ENCODE data around the gene SCGB1A1. TPM values are rescaled to one million over a fixed set of nuclear protein-coding genes. Genes with fewer than 3 reads are reported as not detected.

SCGB1A1 gene
- total RNA-seq, 4 donors from 2014 or later, result not detected

DNA sequence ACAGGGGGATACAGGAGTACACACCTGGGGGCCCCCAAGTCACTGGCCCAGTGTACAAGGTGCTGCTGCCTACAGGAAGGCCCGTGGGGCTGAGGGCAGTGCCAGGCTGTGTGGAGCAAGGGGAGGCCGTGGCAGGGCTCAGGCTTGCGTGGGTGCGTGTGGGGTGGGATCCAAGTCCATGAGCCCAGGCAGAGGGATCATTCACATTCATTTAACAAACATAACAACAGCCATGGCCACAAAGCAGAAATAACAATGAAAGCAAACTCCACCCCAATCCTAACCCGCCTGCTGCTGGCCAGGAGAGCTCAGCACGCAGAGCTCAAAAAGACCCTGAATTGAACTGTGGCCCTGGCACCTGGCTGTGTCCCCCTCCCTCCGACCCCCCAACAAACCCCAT lies 17.0 kb upstream of the SCGB1A1 start:
- peak; percentile 22 for ATAC-seq (ENCODE audit: low FRiP score)
- TF ChIP-seq, protein P1, sequence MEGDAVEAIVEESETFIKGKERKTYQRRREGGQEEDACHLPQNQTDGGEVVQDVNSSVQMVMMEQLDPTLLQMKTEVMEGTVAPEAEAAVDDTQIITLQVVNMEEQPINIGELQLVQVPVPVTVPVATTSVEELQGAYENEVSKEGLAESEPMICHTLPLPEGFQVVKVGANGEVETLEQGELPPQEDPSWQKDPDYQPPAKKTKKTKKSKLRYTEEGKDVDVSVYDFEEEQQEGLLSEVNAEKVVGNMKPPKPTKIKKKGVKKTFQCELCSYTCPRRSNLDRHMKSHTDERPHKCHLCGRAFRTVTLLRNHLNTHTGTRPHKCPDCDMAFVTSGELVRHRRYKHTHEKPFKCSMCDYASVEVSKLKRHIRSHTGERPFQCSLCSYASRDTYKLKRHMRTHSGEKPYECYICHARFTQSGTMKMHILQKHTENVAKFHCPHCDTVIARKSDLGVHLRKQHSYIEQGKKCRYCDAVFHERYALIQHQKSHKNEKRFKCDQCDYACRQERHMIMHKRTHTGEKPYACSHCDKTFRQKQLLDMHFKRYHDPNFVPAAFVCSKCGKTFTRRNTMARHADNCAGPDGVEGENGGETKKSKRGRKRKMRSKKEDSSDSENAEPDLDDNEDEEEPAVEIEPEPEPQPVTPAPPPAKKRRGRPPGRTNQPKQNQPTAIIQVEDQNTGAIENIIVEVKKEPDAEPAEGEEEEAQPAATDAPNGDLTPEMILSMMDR (IDR thresholded peaks at IDR 0.05), result no peak
- DNase-seq (ENCODE audit: low spot score), result no peak

DNA sequence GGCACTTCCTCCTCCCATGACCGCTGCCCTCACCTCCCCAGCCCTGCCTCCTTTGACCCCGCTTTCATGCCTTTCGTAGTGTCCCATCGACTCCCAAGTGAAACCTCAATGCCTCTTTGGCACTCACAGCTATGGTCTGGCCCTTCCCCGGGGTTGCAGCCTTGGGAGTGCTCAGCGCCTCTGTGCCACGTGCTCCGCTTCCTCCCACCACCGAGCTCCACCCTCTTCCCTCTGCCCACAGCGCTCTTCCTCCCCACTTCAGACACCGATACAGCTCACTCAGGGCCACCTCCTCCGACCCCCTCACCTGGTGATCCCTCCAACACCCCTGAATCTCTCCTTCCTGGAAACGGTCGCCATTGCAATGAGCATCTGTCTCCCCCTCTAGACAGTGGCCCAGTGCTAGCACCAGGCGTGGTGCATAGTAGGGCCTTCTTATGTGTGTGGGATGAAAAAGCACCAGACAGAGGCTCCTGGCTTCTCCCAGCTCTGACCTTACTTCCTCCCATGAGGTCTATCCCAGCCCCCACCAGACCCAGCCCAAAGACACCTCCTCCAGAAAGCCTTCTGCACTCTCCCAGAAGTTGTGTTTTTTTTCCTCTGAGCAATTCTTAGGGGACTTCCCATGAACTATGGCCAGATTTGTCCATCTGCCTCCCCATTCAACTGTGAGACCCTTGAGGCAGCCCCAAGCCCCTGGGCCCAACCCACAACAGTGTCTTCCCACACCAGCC lies 16.4 kb upstream of the SCGB1A1 start:
- ATAC-seq (ENCODE audit: low FRiP score) (peak; percentile 52), DNase-seq (ENCODE audit: low spot score) (no peak)
- TF ChIP-seq, protein P1 (IDR thresholded peaks at IDR 0.05), result no peak

DNA sequence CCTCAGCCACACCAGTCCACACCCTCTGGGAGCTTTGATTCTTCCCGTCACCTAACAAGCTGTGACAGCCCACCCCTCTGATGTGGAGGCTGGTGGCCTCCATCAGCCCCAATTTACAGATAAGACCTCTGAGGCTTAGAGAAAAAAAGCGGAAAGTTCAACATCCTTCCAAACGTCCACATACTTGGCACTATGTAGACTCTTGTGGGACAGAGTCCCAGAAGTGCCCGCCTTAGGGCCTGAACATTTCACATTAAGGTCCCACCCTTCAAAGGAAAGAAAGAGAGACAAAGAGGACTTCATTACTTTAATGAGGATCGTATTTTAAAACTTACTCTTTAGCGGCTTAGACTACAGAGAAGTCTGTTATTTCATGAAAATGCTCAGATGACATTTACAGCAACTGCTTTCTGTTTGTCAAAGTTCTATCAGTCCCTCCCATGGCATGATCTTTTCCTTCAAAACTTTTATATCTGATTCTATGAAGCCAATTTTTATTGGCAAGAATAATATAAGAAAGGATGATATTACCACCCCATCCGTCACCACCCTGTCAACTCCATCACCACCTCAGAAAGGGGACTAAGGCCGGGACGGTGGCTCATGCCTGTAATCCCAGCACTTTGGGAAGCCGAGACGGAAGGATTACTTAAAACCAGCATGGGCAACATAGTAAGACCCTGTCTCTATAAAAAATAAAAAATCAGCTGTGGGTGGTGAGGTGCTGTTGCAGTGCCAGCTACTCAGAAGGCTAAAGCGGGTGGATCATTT lies 15.7 kb upstream of the SCGB1A1 start:
- TF ChIP-seq, protein P1 (IDR thresholded peaks at IDR 0.05), result no peak
- ATAC-seq (ENCODE audit: low FRiP score) (no peak), DNase-seq (ENCODE audit: low spot score) (no peak)

DNA sequence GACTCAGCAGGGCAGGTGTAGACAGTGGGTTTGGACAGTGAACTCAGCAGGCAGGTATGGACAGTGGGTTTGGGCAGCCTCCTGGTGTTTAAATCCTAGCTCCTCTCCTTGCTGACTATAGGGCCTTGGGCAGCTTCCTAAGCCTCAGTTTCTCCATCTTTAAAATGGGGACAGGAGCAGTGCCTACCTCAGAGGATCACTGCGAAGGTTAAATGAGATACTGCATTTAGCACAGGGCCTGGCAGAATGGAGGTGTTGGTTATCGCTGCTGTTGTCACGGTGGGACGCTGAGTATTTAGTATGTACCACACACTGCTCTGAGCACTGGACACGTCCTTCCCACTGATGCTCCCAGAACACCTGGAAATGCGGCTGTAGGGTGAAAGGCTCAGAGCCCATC lies 14.4 kb upstream of the SCGB1A1 start:
- TF ChIP-seq, protein P1 (IDR thresholded peaks at IDR 0.05), result no peak
- no peak for ATAC-seq (ENCODE audit: low FRiP score)
- no peak for DNase-seq (ENCODE audit: low spot score)

DNA sequence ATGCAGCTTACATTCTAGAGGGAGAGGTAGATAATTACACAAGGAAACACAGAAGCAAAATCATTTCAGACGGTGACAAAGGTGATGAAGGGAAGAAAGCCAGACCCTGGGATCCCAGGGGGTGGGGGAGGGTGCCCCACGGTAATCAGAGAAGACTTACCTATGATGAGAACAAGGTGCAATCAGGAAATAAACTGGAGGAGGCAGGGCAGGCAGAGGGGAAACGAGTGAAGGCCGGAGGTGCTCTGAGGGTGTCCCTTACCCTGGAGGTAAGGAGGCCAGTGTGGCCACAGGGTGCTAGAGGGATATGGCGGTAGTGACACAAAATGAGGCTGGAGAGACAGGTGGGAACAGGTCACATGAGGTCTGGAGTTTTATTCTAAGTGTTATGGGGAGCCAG lies 13.9 kb upstream of the SCGB1A1 start:
- no peak for ATAC-seq (ENCODE audit: low FRiP score)
- TF ChIP-seq, protein P1 (IDR thresholded peaks at IDR 0.05), result no peak
- no peak for DNase-seq (ENCODE audit: low spot score)

DNA sequence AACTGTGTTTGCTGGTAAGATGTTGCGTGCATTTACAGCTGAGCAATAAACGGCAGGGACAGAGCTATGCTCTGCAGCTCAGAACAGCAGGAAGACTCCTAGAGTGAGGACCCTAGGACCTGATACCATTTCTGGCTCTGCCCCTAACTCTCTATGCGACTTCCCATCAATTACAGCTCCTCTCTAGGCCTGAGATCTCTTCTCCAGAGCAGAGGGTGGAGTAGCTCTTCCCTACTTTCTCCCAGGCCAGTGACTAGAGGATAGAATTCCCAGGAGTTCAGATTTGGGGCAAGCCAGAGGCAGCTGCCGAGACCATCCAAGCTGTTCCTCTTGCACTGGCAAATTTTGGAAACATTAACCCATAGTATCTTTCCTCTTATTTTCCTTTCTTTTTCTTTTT lies 12.8 kb upstream of the SCGB1A1 start:
- no peak for ATAC-seq (ENCODE audit: low FRiP score)
- DNase-seq (ENCODE audit: low spot score), result no peak
- TF ChIP-seq, protein P1 (IDR thresholded peaks at IDR 0.05), result no peak

All from omental fat pad (tissue), 4 donors.